SH-SY5Y (cell line): ENCODE data around the gene SLC4A11.

ENCODE experiments used
- GATA2 ChIP-seq: IDR thresholded peaks from 2 replicates; pipeline ENCODE4 v1.6.1; 2011; ENCODE audit warnings: mild to moderate bottlenecking, low read depth, low read length
- GATA3 ChIP-seq: IDR thresholded peaks from 2 replicates; pipeline ENCODE4 v1.6.1; 2011; ENCODE audit warnings: low read depth, mild to moderate bottlenecking, low read length, moderate library complexity

DNA sequence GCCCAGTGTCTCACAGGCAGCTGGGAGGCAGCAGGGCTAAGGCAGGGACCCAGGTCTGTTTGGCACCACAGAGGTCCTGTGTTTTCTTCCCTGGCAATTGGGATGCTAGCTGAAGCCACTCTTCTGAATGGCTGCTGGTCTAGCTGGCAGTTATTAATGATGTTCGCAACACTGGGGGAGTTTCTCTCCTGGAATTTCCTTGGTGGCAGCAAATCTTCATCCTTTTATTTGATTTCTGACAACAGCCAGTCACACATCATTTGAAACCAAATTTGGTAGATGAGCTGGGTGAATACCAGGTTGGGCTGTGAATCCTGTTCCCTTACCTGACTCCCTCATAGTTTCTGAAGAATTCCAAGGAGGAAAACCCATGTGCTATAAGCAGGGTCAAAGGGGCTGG lies 40.8 kb upstream of the SLC4A11 start:
- TF ChIP-seq GATA2 (no peak), GATA3 (no peak)
